Tibial nerve (tissue), 4 donors: ENCODE results near the gene ARMC12.

Experiments
- EP300 ChIP-seq, 2 donors: sonication (generic); formaldehyde crosslinking; IDR thresholded peaks; one replicate each; pipeline ENCODE4 v1.6.1; 2017; ENCODE audit warnings: antibody characterized with exemption in 2 of 2, mild to moderate bottlenecking in 1 of 2
- POLR2A ChIP-seq, 2 donors: fragments of 450-650 bp; IDR thresholded peaks; one replicate each; pipeline ENCODE4 v1.6.1; 2017; ENCODE audit warnings: antibody characterized with exemption in 2 of 2, mild to moderate bottlenecking in 2 of 2, moderate library complexity in 2 of 2
- TF ChIP-seq, protein P1 (sequence below), 5 experiments: fragments of 200-600 bp in 3 of 5; fragments of 450-650 bp in 2 of 5; sonication (generic) in 3 of 5; IDR thresholded peaks; one replicate each; pipeline ENCODE4 v1.5.1; 2016 to 2019; ENCODE audit warnings: antibody characterized with exemption in 5 of 5, mild to moderate bottlenecking in 3 of 5, moderate library complexity in 2 of 5

DNA sequence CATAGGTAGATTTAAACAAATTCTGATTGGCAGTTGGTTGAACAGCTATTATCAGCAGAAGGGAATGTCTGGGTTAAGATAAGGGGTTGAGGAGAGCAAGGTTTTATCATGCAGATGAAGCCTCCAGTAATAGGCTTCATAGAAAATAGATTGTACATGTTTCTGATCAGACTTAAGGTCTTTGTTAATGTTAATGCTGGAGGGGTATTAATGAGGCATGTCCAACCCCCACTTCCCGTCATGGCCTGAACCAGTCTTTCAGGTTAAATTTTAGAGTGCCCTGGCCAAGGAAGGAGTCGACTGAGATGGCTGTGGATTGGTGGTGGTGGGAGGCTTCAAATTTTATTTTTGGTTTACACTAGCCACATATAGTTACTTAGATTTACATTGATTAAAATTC is 47.4 kb downstream of the ARMC12 start:
- TF ChIP-seq, protein P1, sequence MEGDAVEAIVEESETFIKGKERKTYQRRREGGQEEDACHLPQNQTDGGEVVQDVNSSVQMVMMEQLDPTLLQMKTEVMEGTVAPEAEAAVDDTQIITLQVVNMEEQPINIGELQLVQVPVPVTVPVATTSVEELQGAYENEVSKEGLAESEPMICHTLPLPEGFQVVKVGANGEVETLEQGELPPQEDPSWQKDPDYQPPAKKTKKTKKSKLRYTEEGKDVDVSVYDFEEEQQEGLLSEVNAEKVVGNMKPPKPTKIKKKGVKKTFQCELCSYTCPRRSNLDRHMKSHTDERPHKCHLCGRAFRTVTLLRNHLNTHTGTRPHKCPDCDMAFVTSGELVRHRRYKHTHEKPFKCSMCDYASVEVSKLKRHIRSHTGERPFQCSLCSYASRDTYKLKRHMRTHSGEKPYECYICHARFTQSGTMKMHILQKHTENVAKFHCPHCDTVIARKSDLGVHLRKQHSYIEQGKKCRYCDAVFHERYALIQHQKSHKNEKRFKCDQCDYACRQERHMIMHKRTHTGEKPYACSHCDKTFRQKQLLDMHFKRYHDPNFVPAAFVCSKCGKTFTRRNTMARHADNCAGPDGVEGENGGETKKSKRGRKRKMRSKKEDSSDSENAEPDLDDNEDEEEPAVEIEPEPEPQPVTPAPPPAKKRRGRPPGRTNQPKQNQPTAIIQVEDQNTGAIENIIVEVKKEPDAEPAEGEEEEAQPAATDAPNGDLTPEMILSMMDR (IDR thresholded peaks at IDR 0.05), result no peak
- TF ChIP-seq POLR2A (IDR thresholded peaks at IDR 0.05) (no peak), EP300 (IDR thresholded peaks at IDR 0.05) (no peak)
